Stimulated activated CD4-positive, alpha-beta T cell treated with anti-CD3 and anti-CD28 coated beads, TNF-alpha, amount 100 ng/mL, for 24 hours (primary cell): ENCODE results near the gene MEF2A.
"Not testable (repeated sequence)": the region's sequence is repeated elsewhere in the genome, so short reads cannot be mapped to it uniquely, and the experiment has no call there.

Experiments used
- DNase-seq, 3 experiments: peaks; one replicate each; pipeline ENCODE4 v3.0.0-alpha.2; 2020; ENCODE audit warnings: low read depth in 3 of 3

The MEF2A gene

GRCh38 chr15:99645951-99646350 is 80.2 kb downstream of the MEF2A start:
- no peak for DNase-seq

DNA sequence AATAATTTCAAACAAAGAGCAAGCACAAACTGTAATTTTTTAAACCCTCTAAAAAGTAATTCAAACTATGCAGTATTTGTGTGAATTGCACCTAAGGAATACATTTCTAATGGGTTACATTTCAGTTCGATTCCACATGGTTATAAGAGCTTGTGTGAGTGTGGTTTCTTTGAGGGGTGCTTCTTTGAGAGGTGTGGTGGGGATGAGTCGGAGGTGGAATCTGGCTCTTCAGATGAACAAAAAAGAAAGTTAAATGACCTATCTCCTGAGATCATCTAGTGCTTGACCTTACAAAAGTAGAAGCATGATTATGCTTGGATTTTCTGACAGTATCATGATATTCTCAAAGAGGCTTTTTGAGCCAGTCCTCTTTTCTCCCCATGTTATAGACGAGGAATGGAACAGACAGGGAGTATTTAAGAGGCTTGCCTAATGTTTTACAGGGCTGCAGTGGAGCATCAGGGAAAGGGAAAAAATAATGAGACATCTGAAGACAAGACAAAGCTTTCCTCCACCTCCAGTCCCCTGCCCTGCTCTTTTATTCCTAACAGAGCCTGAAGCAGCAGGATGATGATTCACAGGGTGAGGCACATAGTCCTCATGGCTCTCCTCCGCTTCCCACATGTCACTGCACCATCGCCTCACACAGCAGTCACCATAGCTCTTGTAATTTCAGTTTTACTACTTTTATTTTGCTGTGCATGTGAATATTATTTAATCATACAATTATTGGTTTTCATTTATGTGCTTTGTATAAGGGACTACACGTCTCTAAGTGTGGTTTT is 85.4 kb downstream of the MEF2A start:
- no peak for DNase-seq

DNA sequence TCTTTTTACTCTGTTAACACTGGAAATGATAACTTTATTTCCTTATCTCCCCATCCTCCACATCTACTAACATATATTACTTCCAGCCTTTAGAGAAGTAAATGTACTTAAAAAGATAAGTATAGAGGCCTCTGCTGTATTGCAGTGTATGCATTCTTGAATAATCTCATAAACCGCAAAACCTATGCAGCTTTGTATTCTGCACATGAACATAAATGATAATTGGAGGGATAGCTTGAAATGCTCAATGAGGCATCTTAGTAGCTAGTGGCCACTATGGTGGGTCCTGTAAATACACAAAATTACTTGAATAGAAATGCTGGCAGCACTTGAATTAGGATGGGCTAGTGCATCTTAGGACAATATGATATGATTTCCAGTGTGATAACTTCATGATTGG is 90.4 kb downstream of the MEF2A start:
- DNase-seq, result no peak

DNA sequence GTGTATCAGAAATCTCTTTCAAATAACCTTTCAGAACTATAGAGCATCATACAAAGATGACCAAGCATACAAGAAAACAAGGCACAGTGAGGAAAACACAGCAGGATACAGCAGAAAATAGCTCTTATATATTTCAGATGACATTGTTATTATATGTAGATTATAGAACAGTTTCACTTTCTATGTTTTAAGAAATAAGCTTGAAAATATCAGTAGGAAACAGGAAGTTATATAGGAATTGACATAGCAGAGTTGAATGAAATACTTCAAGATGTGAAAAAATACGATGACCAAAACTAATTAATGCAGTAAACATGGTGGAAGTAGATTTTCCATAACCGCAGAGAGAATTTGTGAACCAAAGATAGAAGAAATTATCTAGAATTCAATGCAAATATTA is 92.2 kb downstream of the MEF2A start:
- DNase-seq, result no peak

DNA sequence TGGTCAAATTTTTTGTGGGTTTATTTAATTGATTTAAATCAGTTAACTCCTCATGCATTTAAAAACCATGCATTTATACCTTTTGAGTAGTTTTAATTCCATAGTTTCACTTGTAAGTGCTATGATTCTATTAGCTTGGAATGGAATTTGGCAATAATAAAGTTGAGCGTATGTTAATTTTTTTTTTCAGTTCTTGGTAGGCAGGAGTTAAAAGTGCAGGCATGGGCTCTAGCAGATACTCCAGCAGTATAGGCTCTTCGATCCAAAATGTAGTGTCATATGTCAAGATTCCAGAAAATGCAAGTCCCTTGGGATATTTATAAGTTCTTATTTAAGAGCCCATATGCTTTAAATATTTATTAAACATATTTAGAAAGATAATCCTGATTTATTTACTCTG is 97.1 kb downstream of the MEF2A start:
- no peak for DNase-seq

- not testable (repeated sequence) for DNase-seq
These were observed 100.3 kb downstream of the MEF2A start for GRCh38 chr15:99666073-99666472.

DNA sequence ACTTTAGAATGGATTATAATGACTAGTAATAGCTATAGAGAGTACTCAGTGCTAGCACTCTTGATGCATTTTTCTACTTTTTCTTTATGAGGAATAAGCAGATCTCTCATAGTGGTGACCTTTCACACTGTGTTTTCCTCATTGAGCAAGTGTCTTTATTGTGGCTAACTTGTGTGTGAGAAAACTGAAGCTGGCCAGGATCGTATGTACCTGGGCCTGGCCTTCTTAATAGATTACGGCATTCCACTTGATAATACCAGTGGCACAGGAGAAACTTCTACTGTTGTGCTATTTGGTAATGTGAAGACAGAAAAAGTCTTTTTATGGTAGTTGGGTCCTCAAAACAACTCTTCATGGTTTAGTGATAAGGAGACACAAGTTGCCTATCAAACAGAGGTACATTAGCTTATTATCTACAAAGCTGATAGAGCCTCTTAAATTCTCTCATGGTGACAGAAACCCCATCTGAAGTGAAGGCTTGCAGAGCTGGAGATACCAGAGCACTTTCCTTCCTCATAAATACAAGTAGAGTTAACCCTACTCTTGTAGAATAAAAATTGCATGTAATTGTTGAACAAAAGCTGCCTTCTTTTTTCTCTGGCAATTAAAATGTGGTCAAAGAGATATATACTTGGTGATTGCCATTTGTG is 102.9 kb downstream of the MEF2A start:
- no peak for DNase-seq

GRCh38 chr15:99669250-99669649 is 103.5 kb downstream of the MEF2A start:
- no peak for DNase-seq

- no peak for DNase-seq
These were observed 106.3 kb downstream of the MEF2A start for GRCh38 chr15:99671926-99672635.

- DNase-seq, result no peak
These were observed 107.3 kb downstream of the MEF2A start for GRCh38 chr15:99673111-99673510.

DNA sequence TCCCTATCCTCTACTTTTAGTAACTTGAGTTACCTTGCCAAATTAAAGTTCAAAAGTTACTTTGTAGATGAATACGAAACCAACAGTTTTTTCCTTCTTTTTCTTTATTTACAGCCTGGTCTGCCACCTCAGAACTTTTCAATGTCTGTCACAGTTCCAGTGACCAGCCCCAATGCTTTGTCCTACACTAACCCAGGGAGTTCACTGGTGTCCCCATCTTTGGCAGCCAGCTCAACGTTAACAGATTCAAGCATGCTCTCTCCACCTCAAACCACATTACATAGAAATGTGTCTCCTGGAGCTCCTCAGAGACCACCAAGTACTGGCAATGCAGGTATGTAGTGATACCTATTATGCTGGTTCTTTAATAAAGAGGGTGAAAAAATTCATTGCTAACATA is 108.5 kb downstream of the MEF2A start:
- DNase-seq, result no peak

DNA sequence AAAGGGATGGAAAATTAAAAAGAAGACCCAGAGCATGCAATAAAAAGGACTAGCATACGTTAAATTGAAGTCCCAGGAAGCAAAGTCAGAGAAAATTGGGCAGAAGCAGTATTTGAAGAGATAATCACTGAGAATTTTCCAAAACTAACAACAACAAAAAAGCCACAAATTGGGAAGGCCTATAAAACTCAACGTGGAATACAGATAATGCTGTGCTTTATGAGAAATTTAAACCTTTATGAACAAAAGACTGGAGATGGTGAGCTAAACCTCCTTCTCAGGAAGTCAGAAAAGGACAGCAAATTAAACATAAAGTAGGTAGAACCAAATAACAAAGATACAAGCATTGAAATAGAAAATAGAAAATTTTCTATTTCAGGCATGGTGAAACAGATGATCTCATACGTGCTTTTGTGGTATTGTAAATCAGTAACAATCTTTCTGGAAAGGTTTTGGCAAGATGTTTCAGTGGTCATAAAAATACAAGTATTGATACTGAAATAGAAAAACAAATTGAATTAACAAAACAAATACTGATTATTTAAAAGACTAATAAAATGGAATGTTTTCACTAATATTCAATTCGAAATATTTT is 111.9 kb downstream of the MEF2A start:
- DNase-seq, result no peak

DNA sequence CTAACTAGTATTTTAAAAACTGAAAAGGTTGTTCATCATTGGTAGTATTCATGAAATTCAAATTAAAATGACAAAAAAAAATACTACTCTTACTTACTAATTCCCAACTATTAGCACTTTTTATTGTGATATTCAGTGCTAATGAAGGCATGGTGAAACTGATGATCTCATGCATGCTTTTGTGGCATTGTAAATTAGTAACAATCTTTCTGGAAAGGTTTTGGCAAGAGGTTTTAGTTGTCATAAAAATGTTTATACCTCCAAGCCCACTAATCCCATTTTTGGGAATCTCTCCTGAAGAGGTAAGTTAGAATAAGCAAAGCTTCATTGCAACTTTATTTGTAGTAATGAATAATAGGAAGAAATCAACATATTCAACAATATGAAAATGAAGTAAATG is 114.5 kb downstream of the MEF2A start:
- DNase-seq, result no peak

DNA sequence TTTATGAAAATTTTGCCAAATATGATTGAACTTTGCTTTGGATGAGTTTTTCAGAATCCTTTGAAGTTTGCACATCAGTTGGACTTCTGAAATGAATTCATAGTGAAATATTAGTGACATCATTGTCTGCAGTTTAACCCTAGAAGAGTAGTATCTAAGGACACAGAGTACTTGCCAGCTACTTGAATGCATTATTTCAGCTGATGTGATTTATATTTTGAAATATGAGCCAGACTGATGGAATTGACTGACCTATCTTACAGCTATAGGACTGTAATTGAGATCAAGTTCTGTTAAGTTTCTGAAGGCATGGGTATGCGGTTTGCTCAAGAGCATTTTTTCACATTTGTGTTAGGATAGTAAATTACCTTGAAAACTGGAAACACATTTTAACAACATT is 116.2 kb downstream of the MEF2A start:
- DNase-seq, result no peak

GRCh38 chr15:99682455-99682854 is 116.7 kb downstream of the MEF2A start:
- DNase-seq, result no peak

- DNase-seq, result no peak
These were observed 117.4 kb downstream of the MEF2A start for GRCh38 chr15:99683000-99683670.

DNA sequence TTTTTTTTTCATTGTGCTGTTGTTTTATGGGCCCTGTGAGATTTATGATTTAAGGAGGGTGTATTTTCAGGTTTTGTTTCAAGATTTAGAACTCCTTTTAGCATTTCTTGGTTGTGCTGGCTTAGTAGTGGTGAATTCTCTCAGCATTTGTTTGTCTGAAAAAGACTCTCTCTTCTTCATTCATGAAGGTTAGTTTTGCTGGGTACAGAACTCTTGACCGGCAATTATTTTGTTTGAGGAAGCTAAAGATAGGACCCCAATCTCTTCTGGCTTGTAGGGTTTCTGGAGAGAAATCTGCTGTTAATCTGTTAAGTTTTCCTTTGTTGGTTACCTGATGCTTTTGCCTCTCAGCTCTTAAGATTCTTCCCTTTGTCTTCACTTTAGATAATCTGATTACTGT is 120.5 kb downstream of the MEF2A start:
- DNase-seq, result no peak

- DNase-seq, result no peak
These were observed 127.0 kb downstream of the MEF2A start for GRCh38 chr15:99692825-99693224.

- no peak for DNase-seq
These were observed 130.3 kb downstream of the MEF2A start for GRCh38 chr15:99696096-99696495.

DNA sequence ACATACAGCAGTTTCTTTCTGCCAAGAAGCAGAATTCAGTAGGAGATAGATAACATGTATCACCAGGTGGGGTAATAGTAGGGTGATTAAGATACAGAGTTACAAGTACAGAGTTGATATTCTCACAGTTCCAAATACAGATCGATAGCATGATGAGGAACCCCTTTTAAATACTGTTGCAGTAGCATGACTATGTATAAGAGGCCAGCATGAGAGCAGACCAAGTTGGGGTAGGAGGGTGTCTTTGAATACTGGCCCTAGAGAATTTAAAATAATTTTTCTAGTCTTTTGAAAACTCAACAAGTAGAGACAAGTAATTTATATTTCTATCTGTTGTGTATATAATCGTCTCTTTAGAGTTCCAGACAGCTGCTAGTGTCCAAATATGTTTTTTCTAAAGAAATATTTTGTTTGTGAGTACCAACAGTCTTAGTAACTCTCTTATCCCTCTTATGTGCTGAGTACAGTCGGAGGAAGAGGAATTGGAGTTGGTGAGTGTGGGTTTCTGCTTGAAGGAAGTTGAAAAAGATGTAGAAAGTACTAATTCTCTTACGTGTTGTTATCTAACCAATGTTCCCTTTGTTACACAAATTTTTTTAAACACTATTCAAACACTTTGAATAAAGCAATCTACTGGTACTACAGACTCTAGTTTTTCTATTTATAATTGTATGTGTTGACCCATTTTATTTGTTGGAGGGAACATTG is 137.3 kb downstream of the MEF2A start:
- no peak for DNase-seq
